ENCODE data around the gene LHX4. TPM values are rescaled to one million over a fixed set of nuclear protein-coding genes. Genes with fewer than 3 reads are reported as not detected.

Gene LHX4
- total RNA-seq, 3 donors from 2014 or later = 0.03 TPM; not detected in 2

DNA sequence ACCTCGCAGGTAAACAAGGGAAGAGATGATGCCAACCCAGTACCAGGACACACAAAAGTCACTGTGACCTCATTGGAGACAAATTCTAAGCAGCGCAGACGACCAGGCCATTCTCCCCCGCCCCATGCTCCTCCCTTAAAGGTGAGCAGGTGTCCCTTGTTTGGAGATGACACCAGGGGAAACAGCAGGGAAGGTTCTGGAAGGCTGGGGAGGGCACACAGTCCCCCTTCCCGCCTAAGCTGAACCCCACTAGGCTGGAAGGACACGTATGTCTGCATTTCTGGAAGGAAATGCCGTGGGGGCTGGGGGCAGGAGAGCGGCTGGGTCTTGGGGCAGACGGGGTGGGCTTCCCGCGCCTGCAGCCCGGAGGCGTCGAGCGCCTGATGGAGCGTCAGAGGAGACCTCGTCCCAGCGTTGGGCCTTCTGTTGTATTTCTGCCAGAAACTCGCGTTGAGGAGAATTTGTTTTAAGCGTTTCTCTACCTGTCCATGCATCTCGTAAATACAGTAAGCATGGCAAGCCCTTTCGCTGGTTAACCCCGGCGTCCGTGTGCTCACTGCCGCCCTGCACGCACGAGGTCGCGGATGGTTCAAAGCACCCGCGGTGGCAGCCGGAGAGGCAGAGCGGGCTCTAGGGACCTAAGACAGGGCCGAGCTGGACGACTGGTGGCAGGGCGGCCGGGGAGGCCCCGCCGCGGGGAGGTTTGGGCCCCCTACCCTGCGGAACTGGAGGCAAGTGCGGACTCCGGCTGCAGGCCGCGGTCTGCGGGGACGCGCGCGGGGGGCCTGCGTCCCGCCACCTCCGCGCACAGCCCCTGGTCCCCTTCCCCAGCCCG lies 1.2 kb upstream of the LHX4 start:
- Mint-ChIP-seq H3K27me3 (ENCODE audit: low read depth) (peaks cover 72% of the 10 kb centered on the region), H3K36me3 (ENCODE audit: insufficient read depth) (no peaks in the 10 kb centered on the region), H3K4me1 (ENCODE audit: low read depth) (peaks cover 18% of the 10 kb centered on the region), H3K4me3 (peak overlapping the region; percentile 47), H3K9me3 (no peaks in the 10 kb centered on the region)
- DNase-seq (no peak), ATAC-seq (peak in 1 of 2 donors; percentile 22)

DNA sequence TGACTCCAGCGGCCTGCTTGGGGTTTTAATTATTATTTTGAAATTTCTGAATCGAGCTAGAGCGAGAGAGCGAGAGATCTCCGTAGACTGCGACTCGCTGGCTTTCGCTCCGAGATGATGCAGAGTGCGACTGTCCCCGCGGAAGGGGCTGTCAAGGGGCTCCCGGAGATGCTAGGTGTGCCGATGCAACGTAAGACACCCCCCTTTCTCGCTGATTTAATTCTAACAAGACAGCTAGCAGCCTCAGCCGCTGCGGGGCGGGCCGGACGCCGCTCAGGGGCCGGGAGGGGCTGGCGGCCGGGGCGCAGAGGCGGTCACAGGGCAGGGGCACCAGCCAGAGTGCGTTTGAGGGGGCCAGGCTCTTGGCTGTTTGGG lies 339 bp downstream of the LHX4 start:
- peak; percentile 9 to 41 for ATAC-seq
- Mint-ChIP-seq H3K36me3 (ENCODE audit: insufficient read depth) (no peaks in the 10 kb centered on the region), H3K4me3 (peak overlapping the region; percentile 74), H3K4me1 (ENCODE audit: low read depth) (peaks cover 27% of the 10 kb centered on the region), H3K27me3 (ENCODE audit: low read depth) (peaks cover 70% of the 10 kb centered on the region), H3K9me3 (no peaks in the 10 kb centered on the region)
- DNase-seq = no peak

DNA sequence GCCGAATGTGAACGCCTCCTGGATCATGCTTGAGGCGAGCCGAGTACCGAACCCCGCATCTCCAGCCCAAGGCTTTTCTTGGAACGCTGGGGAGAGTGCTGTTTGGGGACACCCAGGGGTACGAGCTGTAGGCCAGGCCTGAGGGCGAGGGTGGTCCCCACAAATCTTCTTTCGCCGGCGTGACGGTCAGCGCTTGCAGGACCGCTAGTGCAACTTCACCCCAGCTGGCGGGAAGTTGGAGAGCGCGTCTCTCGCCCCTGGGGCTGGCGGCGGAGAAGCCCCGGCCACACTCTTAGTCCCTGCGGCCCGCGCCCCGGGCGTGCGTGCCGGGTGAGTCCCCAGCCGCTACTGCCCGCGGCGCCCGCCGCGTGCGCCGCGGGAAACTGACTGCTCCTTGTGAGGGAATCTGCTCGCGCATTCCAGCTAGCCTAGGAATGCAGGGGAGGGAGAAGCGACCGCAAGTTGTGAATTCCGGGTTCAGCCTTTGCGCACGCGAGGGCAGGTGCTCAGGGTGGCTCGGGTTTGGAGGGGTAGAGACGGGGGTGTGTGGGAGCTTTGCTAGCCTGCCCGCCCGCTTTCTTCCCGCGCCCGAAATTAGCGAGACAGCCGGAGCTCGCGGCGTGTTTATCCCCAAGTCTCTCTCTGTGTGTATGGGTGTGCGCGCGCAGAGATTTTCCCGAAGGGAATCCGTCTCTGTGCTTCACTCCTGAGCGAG lies 884 bp downstream of the LHX4 start:
- Mint-ChIP-seq H3K27me3 (ENCODE audit: low read depth) (peaks cover 73% of the 10 kb centered on the region), H3K4me1 (ENCODE audit: low read depth) (peaks cover 30% of the 10 kb centered on the region), H3K9me3 (no peaks in the 10 kb centered on the region), H3K4me3 (peak overlapping the region; percentile 66), H3K36me3 (ENCODE audit: insufficient read depth) (no peaks in the 10 kb centered on the region)
- peak; percentile 2 to 31 for ATAC-seq
- no peak for DNase-seq

- peaks cover 34% of the 10 kb centered on the region for H3K4me1 Mint-ChIP-seq (ENCODE audit: low read depth)
- ATAC-seq (peak; percentile 16 to 19), DNase-seq (no peak)
- H3K36me3 Mint-ChIP-seq (ENCODE audit: insufficient read depth) = no peaks in the 10 kb centered on the region
- peaks cover 75% of the 10 kb centered on the region for H3K27me3 Mint-ChIP-seq (ENCODE audit: low read depth)
- H3K4me3 Mint-ChIP-seq = peak overlapping the region; percentile 66
- no peaks in the 10 kb centered on the region for H3K9me3 Mint-ChIP-seq
Measured at GRCh38 chr1:180231506-180231921, 1.4 kb downstream of the LHX4 start.

DNA sequence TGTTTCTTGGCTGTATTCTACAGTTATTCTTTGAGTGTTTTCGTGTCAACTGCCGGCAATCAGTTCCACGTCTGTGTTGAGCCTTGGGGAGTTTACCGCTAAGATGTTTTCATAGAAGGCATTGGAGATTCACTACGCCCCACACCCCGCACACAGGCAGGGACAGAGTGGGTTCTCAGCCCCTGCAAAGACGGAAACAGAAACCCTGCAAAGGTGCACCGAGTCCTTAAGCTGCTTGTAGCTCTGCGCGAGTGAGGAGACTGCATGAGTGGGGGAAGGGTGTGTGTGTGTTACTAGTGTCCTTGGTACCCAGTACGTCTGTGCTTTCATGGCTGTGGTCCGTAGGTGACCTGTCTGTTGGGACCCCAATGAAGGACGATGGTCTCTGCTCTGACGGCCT lies 1.9 kb downstream of the LHX4 start:
- Mint-ChIP-seq H3K4me1 (ENCODE audit: low read depth) (peaks cover 36% of the 10 kb centered on the region), H3K36me3 (ENCODE audit: insufficient read depth) (no peaks in the 10 kb centered on the region), H3K27me3 (ENCODE audit: low read depth) (peaks cover 76% of the 10 kb centered on the region), H3K9me3 (no peaks in the 10 kb centered on the region), H3K4me3 (peak overlapping the region; percentile 66)
- no peak for ATAC-seq
- DNase-seq = no peak

DNA sequence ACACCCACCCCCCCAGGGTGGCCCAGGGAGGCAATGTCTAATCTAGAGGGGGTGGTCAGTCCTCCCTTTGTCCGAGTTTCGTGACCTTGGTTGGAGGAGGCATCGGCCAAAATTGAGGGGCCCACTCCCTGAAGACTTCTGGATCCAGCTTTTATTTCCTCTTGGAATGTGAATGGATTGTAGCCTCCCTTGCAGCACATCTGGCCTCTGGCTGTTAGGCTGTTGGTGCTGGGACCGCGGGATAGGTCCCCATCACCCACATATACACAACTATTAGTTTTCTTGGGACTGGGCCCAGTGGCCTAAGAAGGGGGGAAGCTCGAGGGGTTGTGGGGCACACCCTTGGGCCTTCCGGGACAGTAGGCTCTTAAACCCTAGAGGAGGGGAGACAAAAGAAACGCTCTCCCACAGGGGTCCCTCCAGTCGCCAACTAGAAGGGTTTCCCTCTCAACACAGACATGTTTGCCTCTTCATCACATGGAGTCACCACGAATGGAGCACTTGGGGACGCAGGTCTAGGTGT lies 2.5 kb downstream of the LHX4 start:
- no peak overlapping the region for H3K4me3 Mint-ChIP-seq
- H3K36me3 Mint-ChIP-seq (ENCODE audit: insufficient read depth) = no peaks in the 10 kb centered on the region
- H3K27me3 Mint-ChIP-seq (ENCODE audit: low read depth) = peaks cover 78% of the 10 kb centered on the region
- DNase-seq (no peak), ATAC-seq (no peak)
- peaks cover 36% of the 10 kb centered on the region for H3K4me1 Mint-ChIP-seq (ENCODE audit: low read depth)
- no peaks in the 10 kb centered on the region for H3K9me3 Mint-ChIP-seq

GRCh38 chr1:180233191-180234011 lies 3.3 kb downstream of the LHX4 start:
- ATAC-seq (no peak), DNase-seq (no peak)
- Mint-ChIP-seq H3K27me3 (ENCODE audit: low read depth) (peaks cover 77% of the 10 kb centered on the region), H3K4me1 (ENCODE audit: low read depth) (peaks cover 38% of the 10 kb centered on the region), H3K36me3 (ENCODE audit: insufficient read depth) (no peaks in the 10 kb centered on the region), H3K4me3 (no peak overlapping the region), H3K9me3 (no peaks in the 10 kb centered on the region)

- Mint-ChIP-seq H3K4me3 (peak overlapping the region; percentile 24), H3K9me3 (no peaks in the 10 kb centered on the region), H3K36me3 (ENCODE audit: insufficient read depth) (no peaks in the 10 kb centered on the region), H3K27me3 (ENCODE audit: low read depth) (peaks cover 79% of the 10 kb centered on the region), H3K4me1 (ENCODE audit: low read depth) (peaks cover 34% of the 10 kb centered on the region)
- ATAC-seq = no peak
- DNase-seq = no peak
Measured at GRCh38 chr1:180234369-180235076, 4.5 kb downstream of the LHX4 start.

DNA sequence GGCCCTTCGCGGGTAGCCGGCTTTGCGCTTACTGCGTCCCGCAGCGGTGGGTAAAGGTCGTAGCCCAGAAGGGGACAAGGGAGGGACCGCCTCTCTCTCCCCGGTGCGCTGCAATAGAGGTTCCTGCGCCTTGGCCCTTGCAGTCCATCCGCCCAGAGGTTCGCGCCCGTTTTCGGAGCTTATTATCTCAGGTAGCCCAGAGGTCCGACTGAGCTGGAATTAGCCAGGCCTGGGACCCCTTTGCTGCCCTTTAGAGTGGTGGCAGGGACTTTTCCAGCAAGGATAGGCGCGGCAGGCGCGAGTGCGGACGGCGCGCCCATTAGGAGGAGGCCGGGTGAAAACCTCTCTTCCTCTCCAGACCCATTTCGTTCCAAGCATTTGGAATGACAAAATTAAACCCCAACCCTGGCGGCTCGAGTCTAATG lies 5.0 kb downstream of the LHX4 start:
- no peaks in the 10 kb centered on the region for H3K36me3 Mint-ChIP-seq (ENCODE audit: insufficient read depth)
- DNase-seq (no peak), ATAC-seq (no peak)
- peaks cover 82% of the 10 kb centered on the region for H3K27me3 Mint-ChIP-seq (ENCODE audit: low read depth)
- peaks cover 34% of the 10 kb centered on the region for H3K4me1 Mint-ChIP-seq (ENCODE audit: low read depth)
- H3K4me3 Mint-ChIP-seq = no peak overlapping the region
- H3K9me3 Mint-ChIP-seq = no peaks in the 10 kb centered on the region

- no peak for ATAC-seq
- Mint-ChIP-seq H3K36me3 (ENCODE audit: insufficient read depth) (no peaks in the 10 kb centered on the region), H3K4me1 (ENCODE audit: low read depth) (peaks cover 34% of the 10 kb centered on the region), H3K27me3 (ENCODE audit: low read depth) (peaks cover 85% of the 10 kb centered on the region), H3K9me3 (no peaks in the 10 kb centered on the region), H3K4me3 (no peak overlapping the region)
- DNase-seq = no peak
Measured at GRCh38 chr1:180235502-180236239, 5.6 kb downstream of the LHX4 start.

DNA sequence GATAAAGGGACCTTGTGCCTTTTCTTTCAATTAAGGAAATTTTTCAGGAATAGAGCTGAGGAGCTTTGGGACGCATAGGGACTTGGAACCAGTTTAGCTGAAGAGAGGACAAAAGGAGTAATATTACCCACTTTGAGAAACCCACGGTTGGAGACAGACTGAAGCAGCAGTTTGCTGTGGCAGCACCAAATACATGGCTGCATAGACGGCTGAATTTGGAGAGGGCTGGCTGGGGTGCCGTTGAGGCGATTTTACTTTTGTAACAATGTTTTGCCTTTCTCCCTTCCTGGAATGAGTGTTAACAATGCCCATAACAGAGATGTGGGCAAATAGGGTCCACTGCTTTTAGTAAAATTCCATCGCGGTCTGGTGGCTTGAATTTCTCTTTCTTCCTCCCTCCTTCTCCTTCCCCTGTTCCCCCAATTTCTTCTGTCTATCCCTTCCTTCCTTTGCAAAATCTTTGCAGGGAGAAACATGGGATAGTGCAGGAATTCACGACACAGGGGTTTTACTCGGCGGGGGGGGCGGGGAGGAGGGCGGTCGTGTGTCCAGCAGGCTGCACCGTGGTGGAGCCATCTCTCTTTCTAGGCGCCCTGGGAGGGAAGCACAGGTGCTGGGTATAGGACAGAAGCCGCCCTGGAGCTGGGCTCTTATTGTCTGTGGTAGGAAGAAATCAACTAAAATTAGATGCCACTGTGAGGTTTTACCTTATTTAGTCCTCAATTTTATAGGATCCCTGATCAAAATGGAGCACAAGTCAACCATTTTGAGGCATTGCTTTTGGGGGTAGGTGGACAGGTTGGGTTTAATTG lies 6.8 kb downstream of the LHX4 start:
- H3K36me3 Mint-ChIP-seq (ENCODE audit: insufficient read depth) = no peaks in the 10 kb centered on the region
- no peaks in the 10 kb centered on the region for H3K9me3 Mint-ChIP-seq
- ATAC-seq (no peak), DNase-seq (no peak)
- H3K4me1 Mint-ChIP-seq (ENCODE audit: low read depth) = peaks cover 30% of the 10 kb centered on the region
- peaks cover 89% of the 10 kb centered on the region for H3K27me3 Mint-ChIP-seq (ENCODE audit: low read depth)
- H3K4me3 Mint-ChIP-seq = no peak overlapping the region

DNA sequence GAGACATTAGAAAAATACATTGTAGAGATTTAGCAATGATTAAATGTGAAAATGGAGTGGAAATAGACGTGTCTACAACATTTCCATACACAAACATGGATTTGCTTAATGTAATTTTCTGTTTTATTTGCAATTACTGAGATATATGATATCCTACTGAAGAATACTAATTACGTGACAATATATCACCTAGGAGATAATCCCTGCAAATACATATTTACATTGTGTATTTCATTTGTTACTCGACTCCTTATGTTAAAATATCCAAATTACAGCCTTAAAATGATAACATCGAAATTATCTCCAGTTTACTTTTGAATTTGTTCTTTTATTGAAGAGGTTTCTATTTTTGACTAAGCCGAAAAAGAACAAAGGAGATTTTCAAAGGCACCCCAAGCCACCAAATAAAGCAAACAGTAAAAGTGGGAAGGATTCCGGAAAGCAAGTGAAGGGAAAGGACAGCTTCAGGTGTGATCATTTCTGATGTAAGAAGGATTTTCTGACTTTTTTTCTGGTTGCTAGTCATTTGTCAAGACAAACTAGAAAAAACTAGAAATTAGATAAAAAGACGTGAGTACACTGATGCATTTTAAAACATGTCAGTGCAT lies 7.9 kb downstream of the LHX4 start:
- no peak for ATAC-seq
- Mint-ChIP-seq H3K4me3 (no peak overlapping the region), H3K9me3 (no peaks in the 10 kb centered on the region), H3K4me1 (ENCODE audit: low read depth) (peaks cover 25% of the 10 kb centered on the region), H3K36me3 (ENCODE audit: insufficient read depth) (no peaks in the 10 kb centered on the region), H3K27me3 (ENCODE audit: low read depth) (peaks cover 87% of the 10 kb centered on the region)
- DNase-seq = no peak

Data from activated T-cell treated with anti-CD3 and anti-CD28 coated beads, Interleukin-2, amount 50 U/mL, for 4 hours (primary cell).